Thoracic aorta (tissue), 2 donors: Measurements from ENCODE around the gene IL12B. TPM values are rescaled to one million over a fixed set of nuclear protein-coding genes. Genes with fewer than 3 reads are reported as not detected.
"Not testable (repeated sequence)": the region's sequence is repeated elsewhere in the genome, so short reads cannot be mapped to it uniquely, and the experiment has no call there.

Experiments used
- ATAC-seq: fragments of 150-250 bp; one replicate; pipeline ENCODE4 v1.8.0; 2017; ENCODE audit warnings: low read depth; ENCODE audit not compliant: insufficient number of reproducible peaks, low FRiP score
- DNase-seq: peaks from one replicate; pipeline ENCODE4 v3.0.0-alpha.2; 2020; ENCODE audit warnings: low spot score
- H3K27ac ChIP-seq, 2 donors: fragments of 200-600 bp; sonication (generic); 1 replicate in 1 of 2; 2 replicates in 1 of 2; pipeline ENCODE4 v1.5.1; 2016; ENCODE audit warnings: mild to moderate bottlenecking in 2 of 2, moderate library complexity in 2 of 2
- H3K27me3 ChIP-seq: fragments of 200-600 bp; sonication (generic); replicated peaks from 2 replicates; pipeline ENCODE4 v1.6.0; 2016; ENCODE audit warnings: mild to moderate bottlenecking; ENCODE audit not compliant: insufficient read depth
- H3K36me3 ChIP-seq: fragments of 200-600 bp; sonication (generic); one replicate; pipeline ENCODE4 v1.5.1; 2016
- H3K4me1 ChIP-seq, 2 donors: fragments of 200-600 bp; sonication (generic); 1 replicate in 1 of 2; 2 replicates in 1 of 2; pipeline versions ENCODE4 v1.5.1 to v1.6.0; 2016; ENCODE audit warnings: low read depth in 2 of 2, mild to moderate bottlenecking in 1 of 2; ENCODE audit not compliant: control insufficient read depth in 1 of 2
- H3K4me3 ChIP-seq: fragments of 200-600 bp; sonication (generic); 2 replicates; pipeline ENCODE4 v1.5.1; 2016; ENCODE audit warnings: mild to moderate bottlenecking
- H3K9me3 ChIP-seq: fragments of 200-600 bp; sonication (generic); 2 replicates; pipeline ENCODE4 v1.5.1; 2016
- CTCF ChIP-seq: fragments of 200-600 bp; sonication (generic); IDR thresholded peaks from one replicate; pipeline ENCODE4 v1.5.1; 2019; ENCODE audit warnings: antibody characterized with exemption
- total RNA-seq, 2 donors: library from RNA; depleted of rRNA; stranded (reverse); fragments of >200 nt; gene quantifications; one replicate each; pipeline versions ENCODE4 v1.1.0 to v1.2.3, GENCODE V29; 2016

Gene IL12B
- total RNA-seq: not detected

- Histone ChIP-seq H3K27me3 (no peaks in the 10 kb centered on the region), H3K4me3 (peak within 1 kb of the TSS; percentile 67), H3K27ac (no peak within 1 kb of the TSS)
Measured at GRCh38 chr5:159330131-159330800, at the start of gene IL12B. TSS of gene IL12B (minus strand) at chr5:159330487. CDS start at chr5:159326782, 3,705 bp downstream.

GRCh38 chr5:159377653-159378052, 47.4 kb upstream of the IL12B start:
- no peaks in the 10 kb centered on the region for H3K4me1 ChIP-seq
- TF ChIP-seq CTCF: no peak
- no peak for DNase-seq
- no peaks in the 10 kb centered on the region for H3K27me3 ChIP-seq
- H3K9me3 ChIP-seq: peaks cover 14% of the 10 kb centered on the region
- H3K4me3 ChIP-seq: no peak overlapping the region
- no peak for ATAC-seq
- H3K27ac ChIP-seq: no peak overlapping the region
- H3K36me3 ChIP-seq: no peaks in the 10 kb centered on the region

More at GRCh38 chr5:159330131-159330800, at the start of gene IL12B:
- no peak for TF ChIP-seq CTCF
- H3K4me1 ChIP-seq: peaks cover 0 to 7% of the 10 kb centered on the region in 2 donors
- ATAC-seq (no peak), DNase-seq (no peak)
- no peaks in the 10 kb centered on the region for H3K9me3 ChIP-seq
- H3K36me3 ChIP-seq: no peaks in the 10 kb centered on the region

- H3K4me3 ChIP-seq, ATAC-seq, H3K4me1 ChIP-seq, H3K9me3 ChIP-seq, DNase-seq, H3K36me3 ChIP-seq, H3K27me3 ChIP-seq, H3K27ac ChIP-seq: not testable (repeated sequence)
Measured at GRCh38 chr5:159367866-159368265, 37.6 kb upstream of the IL12B start.

GRCh38 chr5:159366776-159367175, 36.5 kb upstream of the IL12B start:
- H3K36me3 ChIP-seq, ATAC-seq, H3K9me3 ChIP-seq, DNase-seq, H3K4me3 ChIP-seq, H3K4me1 ChIP-seq, H3K27me3 ChIP-seq, H3K27ac ChIP-seq: not testable (repeated sequence)

GRCh38 chr5:159362220-159362619, 31.9 kb upstream of the IL12B start:
- no peaks in the 10 kb centered on the region for H3K27me3 ChIP-seq
- H3K9me3 ChIP-seq: no peaks in the 10 kb centered on the region
- H3K4me3 ChIP-seq: no peak overlapping the region
- DNase-seq: no peak
- no peaks in the 10 kb centered on the region for H3K4me1 ChIP-seq
- no peak for TF ChIP-seq CTCF
- no peak for ATAC-seq
- H3K36me3 ChIP-seq: no peaks in the 10 kb centered on the region
- no peak overlapping the region for H3K27ac ChIP-seq

DNA sequence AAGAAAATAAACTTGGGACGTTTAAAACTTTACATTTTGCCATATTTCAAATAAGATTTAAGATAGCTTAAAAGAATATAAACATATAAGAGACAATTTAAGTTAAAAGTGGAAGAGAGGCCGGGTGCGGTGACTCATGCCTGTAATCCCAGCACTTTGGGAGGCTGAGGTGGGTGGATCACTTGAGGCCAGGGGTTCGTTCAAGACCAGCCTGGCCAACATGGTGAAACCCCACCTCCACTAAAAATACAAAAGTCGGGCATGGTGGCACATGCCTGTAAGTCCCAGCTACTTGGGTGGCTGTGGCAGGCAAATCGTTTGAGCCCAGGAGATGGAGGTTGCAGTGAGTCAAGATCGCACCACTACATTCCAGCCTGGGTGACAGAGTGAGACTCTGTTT, 29.6 kb upstream of the IL12B start:
- not testable (repeated sequence) for H3K9me3 ChIP-seq, H3K27ac ChIP-seq, DNase-seq, H3K4me1 ChIP-seq, H3K4me3 ChIP-seq, H3K27me3 ChIP-seq, ATAC-seq, H3K36me3 ChIP-seq

GRCh38 chr5:159359408-159359807, 29.1 kb upstream of the IL12B start:
- H3K9me3 ChIP-seq: no peaks in the 10 kb centered on the region
- no peaks in the 10 kb centered on the region for H3K4me1 ChIP-seq
- TF ChIP-seq CTCF: no peak
- H3K4me3 ChIP-seq: no peak overlapping the region
- DNase-seq (no peak), ATAC-seq (no peak)
- H3K27ac ChIP-seq: no peak overlapping the region
- no peaks in the 10 kb centered on the region for H3K27me3 ChIP-seq
- H3K36me3 ChIP-seq: no peaks in the 10 kb centered on the region
